ENCODE measurements around the gene ATF7IP2. TPM values are rescaled to one million over a fixed set of nuclear protein-coding genes. Genes with fewer than 3 reads are reported as not detected.

ATF7IP2 gene, protein sequence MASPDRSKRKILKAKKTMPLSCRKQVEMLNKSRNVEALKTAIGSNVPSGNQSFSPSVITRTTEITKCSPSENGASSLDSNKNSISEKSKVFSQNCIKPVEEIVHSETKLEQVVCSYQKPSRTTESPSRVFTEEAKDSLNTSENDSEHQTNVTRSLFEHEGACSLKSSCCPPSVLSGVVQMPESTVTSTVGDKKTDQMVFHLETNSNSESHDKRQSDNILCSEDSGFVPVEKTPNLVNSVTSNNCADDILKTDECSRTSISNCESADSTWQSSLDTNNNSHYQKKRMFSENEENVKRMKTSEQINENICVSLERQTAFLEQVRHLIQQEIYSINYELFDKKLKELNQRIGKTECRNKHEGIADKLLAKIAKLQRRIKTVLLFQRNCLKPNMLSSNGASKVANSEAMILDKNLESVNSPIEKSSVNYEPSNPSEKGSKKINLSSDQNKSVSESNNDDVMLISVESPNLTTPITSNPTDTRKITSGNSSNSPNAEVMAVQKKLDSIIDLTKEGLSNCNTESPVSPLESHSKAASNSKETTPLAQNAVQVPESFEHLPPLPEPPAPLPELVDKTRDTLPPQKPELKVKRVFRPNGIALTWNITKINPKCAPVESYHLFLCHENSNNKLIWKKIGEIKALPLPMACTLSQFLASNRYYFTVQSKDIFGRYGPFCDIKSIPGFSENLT
- total RNA-seq (2022; extraction: Qiagen RNA extraction): 9.6 to 10.9 TPM (median 10.1 TPM) in 5 replicates

DNA sequence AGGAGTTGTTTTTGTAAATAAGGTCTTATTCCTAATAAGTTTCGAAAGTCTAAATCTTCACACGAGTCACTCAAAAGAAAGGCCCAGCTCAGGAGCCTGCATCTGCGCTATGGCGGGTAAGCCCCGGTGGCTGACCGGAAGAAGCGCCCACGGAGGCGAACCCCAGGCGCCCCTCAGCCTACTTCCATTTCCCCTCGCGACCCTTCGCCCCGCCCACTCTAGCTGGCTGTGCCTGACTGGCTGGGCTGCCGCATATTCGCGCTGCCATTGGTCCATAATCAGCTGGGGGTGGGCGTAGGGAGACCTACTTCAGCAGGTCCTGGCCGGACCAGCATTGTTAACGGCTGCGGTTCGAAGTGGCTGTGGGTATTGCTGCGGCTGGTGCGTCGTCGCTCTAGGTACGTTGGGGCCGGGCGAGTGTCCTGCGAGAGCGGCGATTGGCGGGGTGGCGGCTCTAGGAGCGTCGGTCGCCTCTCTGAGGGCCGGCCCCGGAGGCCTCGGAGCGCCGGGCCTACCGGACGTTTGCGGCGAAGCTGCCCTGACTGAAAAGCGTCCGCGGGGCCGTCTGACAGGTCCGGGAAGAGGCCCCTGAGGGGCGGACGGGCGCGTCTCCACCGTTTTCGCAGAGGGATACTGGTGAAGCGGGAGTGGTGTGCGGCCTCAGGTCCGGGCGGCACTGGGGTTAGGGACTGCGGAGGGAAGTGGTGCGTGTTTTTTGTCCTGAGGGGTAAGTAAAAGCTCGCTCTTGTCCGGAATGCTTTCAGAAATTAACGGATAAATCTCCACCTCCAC lies at the start of gene ATF7IP2:
TSS of gene ATF7IP2 (plus strand) at position 337 of the 792 bp plus-strand sequence. CDS start 44,560 bp downstream, outside the sequence.

Other genes with a start within 250 kb of the ATF7IP2 start
- 0.01 to 0.15 TPM in 2 of 5 replicates, not detected in the others for gene GRIN2A, start 203.6 kb upstream of the ATF7IP2 start, total RNA-seq (2022; extraction: Qiagen RNA extraction)
- 30.9 to 49.8 TPM (median 42.5 TPM) in 5 replicates for gene EMP2, start 194.5 kb downstream of the ATF7IP2 start, total RNA-seq (2022; extraction: Qiagen RNA extraction)